Gastroesophageal sphincter (tissue), 4 donors: ENCODE data around the gene ARMS2. TPM values are rescaled to one million over a fixed set of nuclear protein-coding genes. Genes with fewer than 3 reads are reported as not detected.
A peak's percentile ranks its signal among the peaks of the same experiment; 100 is the strongest.

Source experiments
- ATAC-seq: fragments of 150-250 bp; one replicate; pipeline ENCODE4 v1.9.1; 2016; ENCODE audit warnings: mild to moderate bottlenecking, moderate library complexity
- H3K27ac ChIP-seq, 4 donors: fragments of 200-600 bp; sonication (generic) in 3 of 4; 1 replicate in 3 of 4; 2 replicates in 1 of 4; pipeline ENCODE4 v1.5.1; 2016 to 2019
- H3K27me3 ChIP-seq: fragments of 200-600 bp; sonication (generic); one replicate; pipeline ENCODE4 v1.5.1; 2019
- H3K36me3 ChIP-seq, 2 donors: fragments of 200-600 bp; sonication (generic); one replicate each; pipeline ENCODE4 v1.5.1; 2019; ENCODE audit warnings: control low read depth in 1 of 2
- H3K4me1 ChIP-seq, 3 donors: fragments of 200-600 bp; sonication (generic); 1 replicate in 2 of 3; 2 replicates in 1 of 3; pipeline ENCODE4 v1.5.1; 2016 to 2019; ENCODE audit warnings: control low read depth in 2 of 3
- H3K4me3 ChIP-seq, 2 donors: fragments of 200-600 bp; sonication (generic); one replicate each; pipeline ENCODE4 v1.5.1; 2019; ENCODE audit warnings: mild to moderate bottlenecking in 1 of 2, moderate library complexity in 1 of 2
- H3K9me3 ChIP-seq, 3 donors: fragments of 200-600 bp; sonication (generic); one replicate each; pipeline ENCODE4 v1.5.1; 2017 to 2019; ENCODE audit warnings: control low read depth in 2 of 3
- EP300 ChIP-seq: sonication (generic); formaldehyde crosslinking; IDR thresholded peaks from one replicate; pipeline ENCODE4 v1.6.1; 2017; ENCODE audit warnings: antibody characterized with exemption, mild to moderate bottlenecking
- POLR2A ChIP-seq, 2 donors: fragments of 450-650 bp; IDR thresholded peaks; one replicate each; pipeline ENCODE4 v1.6.1; 2017; ENCODE audit warnings: antibody characterized with exemption in 2 of 2, mild to moderate bottlenecking in 2 of 2, moderate library complexity in 1 of 2
- POLR2AphosphoS5 ChIP-seq: sonication (generic); formaldehyde crosslinking; IDR thresholded peaks from one replicate; pipeline ENCODE4 v1.6.1; 2017; ENCODE audit warnings: antibody characterized with exemption
- WGBS, 2 donors: methylation state at CpG; one replicate each; pipeline ENCODE4 v1.1.5; 2018; ENCODE audit warnings: low coverage in 1 of 2; 5-methylcytosine and 5-hydroxymethylcytosine counted together
- total RNA-seq, 4 donors: library from RNA; depleted of rRNA; stranded (reverse); fragments of >200 nt; gene quantifications; one replicate each; pipeline ENCODE4 v1.1.0, GENCODE V29; 2016
- TF ChIP-seq, protein P1 (sequence below), 4 experiments: fragments of 200-600 bp in 2 of 4; fragments of 450-650 bp in 2 of 4; sonication (generic) in 1 of 4; IDR thresholded peaks; one replicate each; pipeline ENCODE4 v1.5.1; 2017 to 2019; ENCODE audit warnings: antibody characterized with exemption in 4 of 4, mild to moderate bottlenecking in 2 of 4, moderate library complexity in 2 of 4

Gene ARMS2
- total RNA-seq, 4 donors from 2014 or later, result not detected

DNA sequence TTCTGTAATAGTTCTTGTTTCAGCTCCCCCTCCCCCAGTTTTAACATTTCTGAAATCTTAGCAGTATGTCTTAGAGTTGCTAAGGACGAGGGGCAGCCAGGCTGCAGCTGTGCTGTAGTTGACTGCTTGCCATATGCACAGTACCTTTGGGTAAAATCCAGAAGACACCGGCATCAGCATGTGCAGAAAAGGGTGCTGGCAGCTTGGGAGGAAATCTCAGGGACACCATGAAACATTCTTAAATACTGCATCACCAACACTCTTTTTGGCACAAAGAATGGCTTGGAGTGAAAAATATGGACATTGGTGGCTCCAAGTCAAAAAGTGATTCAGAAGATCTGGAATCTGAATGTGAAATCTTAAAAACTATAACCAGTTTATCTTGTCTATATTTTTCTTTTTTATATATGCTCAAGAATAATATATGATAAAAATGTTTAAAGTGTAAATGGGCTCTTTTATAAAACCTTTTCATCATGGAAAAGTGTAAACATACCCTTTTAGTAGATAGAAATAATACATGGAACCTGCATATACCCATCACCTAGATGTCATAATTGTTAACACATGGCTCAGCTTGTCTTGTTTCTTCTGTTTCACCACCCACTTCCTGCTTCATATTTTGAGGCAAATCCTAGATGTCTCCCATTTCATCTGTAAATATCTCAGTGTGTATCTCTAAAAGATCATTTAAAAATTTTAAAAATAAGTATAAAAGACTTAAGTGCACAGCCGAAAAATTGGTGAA is 34.4 kb upstream of the ARMS2 start:
- peak; percentile 87 for ATAC-seq
- Histone ChIP-seq H3K9me3 (no peaks in the 10 kb centered on the region), H3K4me1 (peaks cover 19 to 65% (median 19%) of the 10 kb centered on the region in 3 donors)

DNA sequence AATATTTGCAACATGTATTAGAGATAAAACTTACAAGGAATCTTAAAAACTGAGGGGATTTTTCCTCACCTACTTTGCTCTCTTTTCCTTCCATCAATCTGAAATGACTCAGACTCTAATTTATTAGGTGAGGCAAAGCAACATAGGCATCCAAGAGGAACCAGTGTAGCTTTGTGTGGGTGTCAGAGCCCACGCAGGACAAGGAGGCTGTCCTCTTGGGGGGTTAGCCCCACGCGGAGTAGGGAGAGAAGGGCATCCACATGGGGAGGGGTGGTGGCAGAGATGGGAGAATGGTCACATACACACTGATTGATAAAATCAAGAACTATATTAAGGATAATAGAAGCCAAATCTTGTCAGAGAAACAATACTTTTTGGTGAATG is 33.8 kb upstream of the ARMS2 start:
- 65% methylated on average over 3 of the region's 3 CpGs; no CpG with 5 or more reads in 1 of the 2 donors for WGBS, 2 donors
- H3K4me1 ChIP-seq, result peaks cover 19 to 65% (median 19%) of the 10 kb centered on the region in 3 donors

More for the DNA sequence above, 34.4 kb upstream of the ARMS2 start:
- H3K36me3 ChIP-seq, result peaks cover 0 to 27% of the 10 kb centered on the region in 2 donors
- peak overlapping the region; percentile 69 to 84 (median 78) for H3K27ac ChIP-seq
- TF ChIP-seq EP300, result no peak
- TF ChIP-seq POLR2AphosphoS5, result peak; percentile 88
- TF ChIP-seq, protein P1, sequence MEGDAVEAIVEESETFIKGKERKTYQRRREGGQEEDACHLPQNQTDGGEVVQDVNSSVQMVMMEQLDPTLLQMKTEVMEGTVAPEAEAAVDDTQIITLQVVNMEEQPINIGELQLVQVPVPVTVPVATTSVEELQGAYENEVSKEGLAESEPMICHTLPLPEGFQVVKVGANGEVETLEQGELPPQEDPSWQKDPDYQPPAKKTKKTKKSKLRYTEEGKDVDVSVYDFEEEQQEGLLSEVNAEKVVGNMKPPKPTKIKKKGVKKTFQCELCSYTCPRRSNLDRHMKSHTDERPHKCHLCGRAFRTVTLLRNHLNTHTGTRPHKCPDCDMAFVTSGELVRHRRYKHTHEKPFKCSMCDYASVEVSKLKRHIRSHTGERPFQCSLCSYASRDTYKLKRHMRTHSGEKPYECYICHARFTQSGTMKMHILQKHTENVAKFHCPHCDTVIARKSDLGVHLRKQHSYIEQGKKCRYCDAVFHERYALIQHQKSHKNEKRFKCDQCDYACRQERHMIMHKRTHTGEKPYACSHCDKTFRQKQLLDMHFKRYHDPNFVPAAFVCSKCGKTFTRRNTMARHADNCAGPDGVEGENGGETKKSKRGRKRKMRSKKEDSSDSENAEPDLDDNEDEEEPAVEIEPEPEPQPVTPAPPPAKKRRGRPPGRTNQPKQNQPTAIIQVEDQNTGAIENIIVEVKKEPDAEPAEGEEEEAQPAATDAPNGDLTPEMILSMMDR (IDR thresholded peaks at IDR 0.05), result no peak
- WGBS, 2 donors, result 40 to 43% methylated on average over 3 of the region's 3 CpGs
- no peaks in the 10 kb centered on the region for H3K27me3 ChIP-seq
- H3K4me3 ChIP-seq, result no peak overlapping the region

DNA sequence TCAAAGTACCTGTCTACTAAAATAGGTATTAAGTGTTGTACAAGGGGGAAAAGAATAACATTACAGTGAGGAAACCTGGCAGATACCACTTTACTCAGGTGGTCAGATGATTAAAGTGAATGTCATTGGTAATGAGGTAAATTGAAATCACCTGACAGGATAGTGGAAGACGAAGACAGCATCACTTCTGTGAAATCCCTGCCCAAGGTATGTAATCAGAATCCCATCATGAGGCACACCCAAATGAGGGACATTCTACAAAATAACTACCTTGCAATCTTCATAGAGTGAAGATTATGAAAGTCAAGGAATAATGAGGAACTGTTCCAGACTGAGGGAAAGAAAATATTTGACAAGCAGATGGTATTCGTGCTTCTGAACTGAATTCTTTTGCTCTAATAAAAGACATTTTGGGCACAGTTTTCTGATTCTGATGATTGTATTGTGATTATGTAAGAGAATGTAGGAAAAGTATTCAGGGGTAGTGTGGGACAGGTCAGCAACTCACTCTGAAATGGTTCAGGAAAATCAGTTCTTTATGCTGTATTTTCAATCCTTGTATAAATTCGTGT is 33.3 kb upstream of the ARMS2 start:
- no peaks in the 10 kb centered on the region for H3K27me3 ChIP-seq
- H3K27ac ChIP-seq, result peak overlapping the region; percentile 69 to 84 (median 78)
- H3K36me3 ChIP-seq, result peaks cover 0 to 26% of the 10 kb centered on the region in 2 donors
- no peak overlapping the region for H3K4me3 ChIP-seq
- WGBS, 2 donors, result 53 to 63% methylated on average over 3 of the region's 3 CpGs
- peaks cover 19 to 65% (median 19%) of the 10 kb centered on the region in 3 donors for H3K4me1 ChIP-seq
- no peak for ATAC-seq
- no peaks in the 10 kb centered on the region for H3K9me3 ChIP-seq
- no peak for TF ChIP-seq POLR2A (IDR thresholded peaks at IDR 0.05)
- TF ChIP-seq, protein P1 (IDR thresholded peaks at IDR 0.05), result no peak
- no peak for TF ChIP-seq EP300
- TF ChIP-seq POLR2AphosphoS5, result no peak

More for the DNA sequence above, 33.8 kb upstream of the ARMS2 start:
- H3K4me3 ChIP-seq, result no peak overlapping the region
- no peaks in the 10 kb centered on the region for H3K27me3 ChIP-seq
- H3K27ac ChIP-seq, result peak overlapping the region; percentile 69 to 84 (median 78)
- H3K9me3 ChIP-seq, result no peaks in the 10 kb centered on the region
- TF ChIP-seq, protein P1 (IDR thresholded peaks at IDR 0.05), result no peak
- TF ChIP-seq POLR2A (IDR thresholded peaks at IDR 0.05) (no peak), EP300 (no peak), POLR2AphosphoS5 (no peak)
- H3K36me3 ChIP-seq, result peaks cover 0 to 27% of the 10 kb centered on the region in 2 donors
- ATAC-seq, result no peak

DNA sequence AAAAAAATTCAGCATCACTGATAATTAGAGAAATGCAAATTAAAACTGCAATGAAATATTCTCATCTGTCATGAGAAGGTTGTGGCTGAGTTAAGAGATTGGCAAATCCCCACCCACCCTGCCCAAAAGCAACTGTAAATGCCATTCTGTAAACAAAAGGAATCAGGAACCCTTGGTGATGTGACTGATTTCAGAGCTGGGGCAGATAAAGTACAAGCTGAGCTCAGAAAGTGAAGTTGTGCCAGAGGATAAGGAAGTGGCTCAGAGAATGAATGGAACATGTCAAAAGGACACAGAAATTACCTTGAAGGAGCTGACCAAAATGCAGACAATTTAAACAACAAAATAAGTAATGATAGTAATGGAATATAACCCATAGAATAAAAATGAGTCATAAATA is 32.7 kb upstream of the ARMS2 start:
- no peak overlapping the region for H3K4me3 ChIP-seq
- ATAC-seq, result no peak
- H3K27me3 ChIP-seq, result no peaks in the 10 kb centered on the region
- peak overlapping the region; percentile 69 to 84 (median 78) for H3K27ac ChIP-seq
- no peaks in the 10 kb centered on the region for H3K9me3 ChIP-seq
- H3K4me1 ChIP-seq, result peaks cover 19 to 65% (median 19%) of the 10 kb centered on the region in 3 donors
- TF ChIP-seq POLR2A (IDR thresholded peaks at IDR 0.05), result no peak
- TF ChIP-seq EP300, result no peak
- TF ChIP-seq, protein P1 (IDR thresholded peaks at IDR 0.05), result no peak
- no peak for TF ChIP-seq POLR2AphosphoS5
- H3K36me3 ChIP-seq, result peaks cover 0 to 26% of the 10 kb centered on the region in 2 donors
